ENCODE data around the gene CTIF.

CTIF gene

GRCh38 chr18:48623468-48624235, 84.8 kb downstream of the CTIF start:
- no peak for DNase-seq

DNA sequence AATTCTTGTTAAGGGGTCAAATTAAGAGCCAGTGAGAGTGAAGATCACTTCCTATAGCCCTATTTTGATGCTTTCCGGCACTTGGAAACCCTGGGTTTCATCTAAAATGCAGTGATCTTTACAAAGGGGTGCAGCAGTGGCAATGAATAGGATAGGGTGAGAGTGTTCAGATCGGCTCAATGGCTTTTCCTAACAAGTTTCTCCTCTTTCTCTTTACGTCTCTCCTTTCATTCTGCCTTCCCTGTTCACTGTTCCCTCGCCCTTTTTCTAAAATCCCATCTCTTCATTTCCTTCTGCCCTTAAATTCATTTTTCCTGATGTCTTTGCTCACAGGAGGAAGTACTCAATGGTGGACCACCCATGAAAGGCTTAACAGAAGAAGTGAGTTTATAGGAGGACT, 86.0 kb downstream of the CTIF start:
- no peak for DNase-seq

- DNase-seq = no peak
Observed at GRCh38 chr18:48627216-48627615, 88.4 kb downstream of the CTIF start.

DNA sequence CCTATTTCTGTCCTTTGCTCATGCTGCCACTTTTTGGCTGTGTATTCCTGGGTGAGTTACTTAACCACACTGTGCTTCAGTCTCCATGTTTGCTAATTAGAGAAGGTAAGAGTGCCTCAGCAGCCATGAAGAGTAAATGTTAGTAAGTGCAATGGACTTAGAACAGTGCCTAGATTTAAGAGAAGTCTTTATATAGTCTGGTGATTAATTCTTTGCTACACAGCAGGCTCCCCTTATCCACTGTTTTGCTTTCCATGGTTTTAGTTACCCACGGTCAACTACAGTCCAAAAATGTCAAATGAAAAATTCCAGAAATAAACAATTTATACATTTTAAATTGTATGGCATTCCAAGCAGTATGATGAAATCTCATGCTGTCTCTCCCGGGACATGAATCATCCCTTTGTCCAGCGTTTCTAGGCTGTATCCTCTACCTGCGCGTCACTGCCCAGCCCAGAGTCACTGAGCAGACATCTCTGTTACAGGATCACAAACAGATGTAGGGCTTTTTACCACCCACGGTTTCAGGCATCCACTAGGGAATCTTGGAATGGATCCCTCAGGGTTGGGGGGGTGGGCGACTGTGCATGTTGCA, 91.0 kb downstream of the CTIF start:
- no peak for DNase-seq

DNA sequence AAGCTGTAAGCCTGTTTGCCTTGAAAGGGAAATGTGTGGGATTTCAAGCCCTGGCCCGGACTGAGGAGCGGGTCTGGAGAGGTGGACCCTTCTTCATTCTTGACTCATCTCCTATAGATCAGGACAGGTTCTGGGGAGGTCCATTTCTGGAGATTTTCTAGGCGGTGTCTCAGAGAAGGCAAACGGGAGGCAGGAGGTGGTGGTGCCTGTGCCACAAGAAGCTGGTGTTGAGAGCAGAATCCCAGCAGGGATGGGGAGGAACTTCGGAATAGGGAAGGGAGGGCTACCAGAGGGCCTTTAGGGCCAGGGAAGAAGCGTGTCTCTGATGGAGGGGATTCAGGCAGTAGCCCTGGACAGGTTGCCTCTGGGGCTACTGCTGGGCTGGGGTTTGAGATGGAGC, 93.0 kb downstream of the CTIF start:
- no peak for DNase-seq

DNA sequence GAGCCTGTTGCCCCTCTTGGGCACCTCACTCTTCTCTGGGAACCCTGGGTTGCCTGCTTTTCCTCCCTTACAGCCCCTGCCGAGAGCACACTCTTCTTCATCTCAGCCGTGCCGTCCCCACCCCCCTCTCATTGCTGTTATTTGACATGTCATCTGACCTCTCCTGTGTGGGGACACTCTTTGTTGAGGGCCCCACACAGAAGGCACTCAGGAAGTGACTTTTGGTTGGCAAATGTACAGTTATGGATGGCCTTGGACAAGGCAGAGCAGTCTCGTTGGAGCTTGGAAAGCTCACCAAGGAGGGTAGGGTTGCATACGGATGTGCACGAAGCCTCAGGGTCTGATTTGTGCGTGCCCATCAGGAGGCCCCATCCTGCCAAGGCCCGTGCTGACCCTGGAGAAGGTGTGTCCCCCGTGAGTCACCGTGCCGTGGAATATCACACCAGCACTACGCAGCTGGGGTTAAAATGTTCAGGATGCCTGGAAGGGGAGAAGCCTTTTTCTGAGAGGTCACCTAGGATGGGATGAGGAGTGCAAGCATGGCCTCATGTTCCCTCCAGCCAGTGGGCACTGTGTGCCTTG, 93.9 kb downstream of the CTIF start:
- DNase-seq = no peak

GRCh38 chr18:48634491-48634890, 95.7 kb downstream of the CTIF start:
- no peak for DNase-seq

DNA sequence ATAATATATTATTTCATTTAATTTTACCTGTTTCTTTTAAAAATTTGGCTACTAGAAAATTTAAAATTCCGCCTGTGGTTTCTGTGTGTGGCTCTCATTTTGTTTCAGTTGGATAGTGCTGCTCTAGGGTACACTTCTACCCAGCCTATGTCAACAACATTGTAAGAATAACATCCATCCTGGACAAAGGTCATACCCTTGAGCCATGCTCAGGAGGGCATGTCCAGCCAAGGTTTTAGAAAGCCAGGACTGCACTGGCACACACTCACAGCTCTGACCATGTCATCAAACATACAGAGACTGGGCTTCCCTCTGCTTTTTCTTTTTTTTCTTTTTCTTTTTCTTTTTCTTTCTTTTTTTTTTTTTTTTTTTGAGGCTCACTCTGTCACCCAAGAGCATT, 96.1 kb downstream of the CTIF start:
- no peak for DNase-seq

GRCh38 chr18:48635806-48636205, 97.0 kb downstream of the CTIF start:
- DNase-seq = no peak

DNA sequence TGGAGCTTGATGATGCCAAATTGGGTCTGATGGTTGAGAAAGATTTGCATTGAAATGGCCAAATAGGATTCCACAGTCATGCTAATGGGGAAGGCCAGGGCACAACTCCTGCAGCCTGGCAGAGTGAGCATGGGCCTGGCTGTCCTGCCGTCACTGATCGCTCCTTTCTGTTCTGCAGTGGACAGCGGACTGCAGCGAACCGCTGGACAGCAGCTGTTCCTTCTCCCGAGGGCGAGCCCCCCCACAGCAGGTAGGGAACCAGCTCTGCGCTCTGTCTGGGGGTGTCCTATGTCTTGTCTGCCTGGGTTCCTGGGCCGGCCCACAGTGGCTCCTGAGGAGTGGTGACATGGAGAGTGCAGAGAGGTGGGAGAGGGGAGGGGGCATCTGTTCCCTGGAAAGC, 97.6 kb downstream of the CTIF start:
- DNase-seq = no peak

- no peak for DNase-seq
Observed at GRCh38 chr18:48637081-48637990, 98.5 kb downstream of the CTIF start.

- no peak for DNase-seq
Observed at GRCh38 chr18:48638451-48638850, 99.6 kb downstream of the CTIF start.

DNA sequence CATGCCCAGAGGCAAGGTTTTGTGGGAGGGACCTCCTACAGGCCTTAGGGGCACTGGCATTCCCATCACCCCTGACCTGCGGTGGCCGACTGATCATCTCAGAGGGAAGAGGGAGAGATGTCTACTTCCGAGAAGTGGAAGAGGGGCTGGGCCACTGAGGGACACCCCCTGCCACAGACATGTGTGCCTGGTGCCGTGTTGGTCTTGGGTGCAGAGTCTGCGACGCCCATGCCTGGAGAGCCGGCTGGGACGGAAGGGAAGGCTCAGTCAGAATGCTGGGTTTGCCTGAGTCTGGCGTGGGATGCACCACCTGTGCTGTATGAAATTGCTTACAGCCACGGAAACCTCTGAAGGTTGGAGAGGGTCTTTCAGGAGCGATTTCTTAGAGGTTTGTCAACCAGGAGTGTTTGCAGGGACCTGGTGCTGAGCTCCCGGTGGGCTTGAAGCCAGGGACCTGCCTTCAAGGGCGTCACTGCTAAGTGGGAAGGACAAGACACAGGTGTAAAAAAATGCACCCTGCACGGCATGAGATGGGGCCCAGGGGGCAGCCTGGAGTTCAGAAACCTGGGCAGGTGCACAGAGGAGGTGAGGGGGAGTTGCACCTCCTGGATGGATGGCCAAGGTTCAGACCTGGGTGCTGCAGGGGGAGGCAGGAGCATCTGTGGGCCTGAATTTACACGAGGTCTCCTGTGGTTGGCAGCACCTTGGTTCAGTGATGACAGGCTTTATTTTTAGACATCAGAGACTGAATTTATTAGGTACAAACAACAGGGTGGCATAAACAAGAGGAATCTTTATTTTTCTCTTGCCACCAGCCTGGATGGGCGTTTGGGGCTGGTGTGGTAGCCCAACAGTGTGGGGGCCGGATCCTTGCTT, 100.3 kb downstream of the CTIF start:
- DNase-seq = no peak

GRCh38 chr18:48639772-48640432, 101.1 kb downstream of the CTIF start:
- no peak for DNase-seq

GRCh38 chr18:48640566-48641270, 101.9 kb downstream of the CTIF start:
- DNase-seq = no peak

GRCh38 chr18:48641981-48642380, 103.2 kb downstream of the CTIF start:
- DNase-seq = no peak

GRCh38 chr18:48642503-48642902, 103.7 kb downstream of the CTIF start:
- no peak for DNase-seq

- DNase-seq = no peak
Observed at GRCh38 chr18:48643262-48643661, 104.4 kb downstream of the CTIF start.

GRCh38 chr18:48644029-48644428, 105.2 kb downstream of the CTIF start:
- no peak for DNase-seq

DNA sequence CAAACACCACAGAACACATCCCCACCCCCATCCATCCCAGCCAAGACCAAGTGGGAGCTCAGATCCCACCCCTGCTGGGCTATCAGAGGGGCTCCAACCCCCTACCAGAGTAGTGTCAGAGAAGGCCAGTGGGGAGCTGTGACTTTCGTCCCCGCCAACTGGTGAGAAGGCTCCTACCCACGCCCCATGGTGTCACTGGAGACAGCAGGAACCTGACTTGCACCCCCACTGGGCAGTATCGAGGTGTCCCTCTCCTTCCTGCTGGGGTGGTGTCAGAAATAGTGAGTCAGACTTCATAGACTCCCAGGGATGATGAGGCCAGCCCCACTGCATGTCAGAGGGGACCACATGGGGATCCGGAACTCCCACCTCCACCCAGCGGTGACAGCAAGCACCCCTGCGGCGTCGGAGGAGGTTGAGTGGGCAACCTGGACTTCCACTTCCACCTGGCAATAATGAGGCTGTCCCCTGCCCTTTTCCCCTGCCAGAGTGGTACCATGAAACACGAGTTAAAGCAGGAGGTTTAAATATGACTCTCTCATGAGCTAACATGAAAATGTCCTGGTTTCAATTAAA, 106.7 kb downstream of the CTIF start:
- DNase-seq = no peak

GRCh38 chr18:48646976-48647375, 108.1 kb downstream of the CTIF start:
- DNase-seq = no peak

Measured in NCI-H2081 (cell line).